RCC 7860 (cell line): ENCODE measurements around the gene CHKA.
"Not testable (repeated sequence)": the region's sequence is repeated elsewhere in the genome, so short reads cannot be mapped to it uniquely, and the experiment has no call there.

Experiments used
- DNase-seq: peaks from one replicate; pipeline ENCODE4 v3.0.0-alpha.2; 2015; ENCODE audit warnings: low spot score
- FAIRE-seq: peaks from 2 replicates; lab custom pipeline; 2012; peaks lifted over from hg19 to GRCh38; lab: Jason Lieb, UNC

CHKA gene

GRCh38 chr11:68117853-68118470 is 3.2 kb downstream of the CHKA start:
- no peak for FAIRE-seq
- no peak for DNase-seq

GRCh38 chr11:68116974-68117373 is 4.2 kb downstream of the CHKA start:
- DNase-seq: no peak
- FAIRE-seq: no peak

GRCh38 chr11:68116126-68116525 is 5.1 kb downstream of the CHKA start:
- FAIRE-seq: no peak
- no peak for DNase-seq

GRCh38 chr11:68115285-68115684 is 5.9 kb downstream of the CHKA start:
- FAIRE-seq: no peak
- DNase-seq: no peak

- FAIRE-seq: no peak
- no peak for DNase-seq
Measured at GRCh38 chr11:68113986-68114385, 7.2 kb downstream of the CHKA start.

GRCh38 chr11:68107689-68108088 is 13.5 kb downstream of the CHKA start:
- no peak for FAIRE-seq

GRCh38 chr11:68106165-68106940 is 14.8 kb downstream of the CHKA start:
- peak; percentile 47 for DNase-seq
- peak; percentile 47 for FAIRE-seq

More at GRCh38 chr11:68107689-68108088, 13.5 kb downstream of the CHKA start:
- DNase-seq: no peak

- no peak for FAIRE-seq
Measured at GRCh38 chr11:68099474-68100405, 21.4 kb downstream of the CHKA start.

GRCh38 chr11:68099057-68099456 is 22.1 kb downstream of the CHKA start:
- no peak for FAIRE-seq
- DNase-seq: no peak

More at GRCh38 chr11:68099474-68100405, 21.4 kb downstream of the CHKA start:
- no peak for DNase-seq

GRCh38 chr11:68096962-68097361 is 24.2 kb downstream of the CHKA start:
- FAIRE-seq (no peak), DNase-seq (no peak)

- no peak for FAIRE-seq
- DNase-seq: no peak
Measured at GRCh38 chr11:68093565-68093964, 27.6 kb downstream of the CHKA start.

- not testable (repeated sequence) for DNase-seq, FAIRE-seq
Measured at GRCh38 chr11:68092946-68093345, 28.2 kb downstream of the CHKA start.

GRCh38 chr11:68092411-68092810 is 28.8 kb downstream of the CHKA start:
- no peak for FAIRE-seq

GRCh38 chr11:68090706-68091105 is 30.5 kb downstream of the CHKA start:
- DNase-seq: no peak
- FAIRE-seq: no peak

More at GRCh38 chr11:68092411-68092810, 28.8 kb downstream of the CHKA start:
- DNase-seq: no peak

GRCh38 chr11:68090287-68090686 is 30.9 kb downstream of the CHKA start:
- no peak for DNase-seq
- FAIRE-seq: no peak

- DNase-seq (no peak), FAIRE-seq (no peak)
Measured at GRCh38 chr11:68089679-68090078, 31.5 kb downstream of the CHKA start.

GRCh38 chr11:68083517-68083916 is 37.7 kb downstream of the CHKA start:
- DNase-seq: no peak
- no peak for FAIRE-seq

- DNase-seq (no peak), FAIRE-seq (no peak)
Measured at GRCh38 chr11:68082481-68082880, 38.7 kb downstream of the CHKA start.

- no peak for FAIRE-seq
- DNase-seq: no peak
Measured at GRCh38 chr11:68081691-68082090, 39.5 kb downstream of the CHKA start.

GRCh38 chr11:68080860-68081259 is 40.3 kb downstream of the CHKA start:
- DNase-seq (no peak), FAIRE-seq (no peak)
